ENCODE results near the gene CAVIN2. TPM values are rescaled to one million over a fixed set of nuclear protein-coding genes. Genes with fewer than 3 reads are reported as not detected.

The CAVIN2 gene
- total RNA-seq, 1 experiment from 2014 or later, result 0.28 TPM

DNA sequence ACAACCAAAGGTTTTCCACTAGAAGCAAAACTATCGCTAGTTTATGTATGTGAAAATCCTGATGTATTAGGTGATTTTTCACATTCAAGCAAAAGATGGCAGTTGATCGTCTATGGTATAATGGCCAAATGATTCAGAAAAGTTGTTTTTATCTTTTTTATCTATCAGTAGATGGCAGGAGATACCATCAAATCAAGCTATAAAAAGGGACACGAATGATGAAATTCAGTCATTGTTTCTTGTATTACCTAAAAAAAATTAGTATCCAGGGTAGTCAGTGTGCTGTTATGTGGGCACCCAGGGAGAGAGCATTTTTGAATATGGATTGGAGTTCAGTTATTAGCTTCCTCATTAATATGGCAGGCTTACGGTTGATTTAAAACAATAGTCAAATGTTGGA lies 22.9 kb upstream of the CAVIN2 start:
- Mint-ChIP-seq H3K4me3 (no peak overlapping the region), H3K9me3 (no peaks in the 10 kb centered on the region), H3K36me3 (no peaks in the 10 kb centered on the region), H3K27ac (no peak overlapping the region), H3K4me1 (peaks cover 31% of the 10 kb centered on the region), H3K27me3 (ENCODE audit: low read depth) (peaks cover 3% of the 10 kb centered on the region; the same call in 1 of the 2 replicates)
- ATAC-seq, result no peak
- TF ChIP-seq SOX15 (CRISPR knock-in tag; IDR thresholded peaks at IDR 0.05), result no peak
- TF ChIP-seq, protein P1, sequence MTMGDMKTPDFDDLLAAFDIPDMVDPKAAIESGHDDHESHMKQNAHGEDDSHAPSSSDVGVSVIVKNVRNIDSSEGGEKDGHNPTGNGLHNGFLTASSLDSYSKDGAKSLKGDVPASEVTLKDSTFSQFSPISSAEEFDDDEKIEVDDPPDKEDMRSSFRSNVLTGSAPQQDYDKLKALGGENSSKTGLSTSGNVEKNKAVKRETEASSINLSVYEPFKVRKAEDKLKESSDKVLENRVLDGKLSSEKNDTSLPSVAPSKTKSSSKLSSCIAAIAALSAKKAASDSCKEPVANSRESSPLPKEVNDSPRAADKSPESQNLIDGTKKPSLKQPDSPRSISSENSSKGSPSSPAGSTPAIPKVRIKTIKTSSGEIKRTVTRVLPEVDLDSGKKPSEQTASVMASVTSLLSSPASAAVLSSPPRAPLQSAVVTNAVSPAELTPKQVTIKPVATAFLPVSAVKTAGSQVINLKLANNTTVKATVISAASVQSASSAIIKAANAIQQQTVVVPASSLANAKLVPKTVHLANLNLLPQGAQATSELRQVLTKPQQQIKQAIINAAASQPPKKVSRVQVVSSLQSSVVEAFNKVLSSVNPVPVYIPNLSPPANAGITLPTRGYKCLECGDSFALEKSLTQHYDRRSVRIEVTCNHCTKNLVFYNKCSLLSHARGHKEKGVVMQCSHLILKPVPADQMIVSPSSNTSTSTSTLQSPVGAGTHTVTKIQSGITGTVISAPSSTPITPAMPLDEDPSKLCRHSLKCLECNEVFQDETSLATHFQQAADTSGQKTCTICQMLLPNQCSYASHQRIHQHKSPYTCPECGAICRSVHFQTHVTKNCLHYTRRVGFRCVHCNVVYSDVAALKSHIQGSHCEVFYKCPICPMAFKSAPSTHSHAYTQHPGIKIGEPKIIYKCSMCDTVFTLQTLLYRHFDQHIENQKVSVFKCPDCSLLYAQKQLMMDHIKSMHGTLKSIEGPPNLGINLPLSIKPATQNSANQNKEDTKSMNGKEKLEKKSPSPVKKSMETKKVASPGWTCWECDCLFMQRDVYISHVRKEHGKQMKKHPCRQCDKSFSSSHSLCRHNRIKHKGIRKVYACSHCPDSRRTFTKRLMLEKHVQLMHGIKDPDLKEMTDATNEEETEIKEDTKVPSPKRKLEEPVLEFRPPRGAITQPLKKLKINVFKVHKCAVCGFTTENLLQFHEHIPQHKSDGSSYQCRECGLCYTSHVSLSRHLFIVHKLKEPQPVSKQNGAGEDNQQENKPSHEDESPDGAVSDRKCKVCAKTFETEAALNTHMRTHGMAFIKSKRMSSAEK (CRISPR knock-in tag; IDR thresholded peaks at IDR 0.05; ENCODE audit: borderline replicate concordance), result no peak
- no peak for TF ChIP-seq MXD4 (CRISPR knock-in tag; IDR thresholded peaks at IDR 0.05; ENCODE audit: borderline replicate concordance)
- TF ChIP-seq, protein P2, sequence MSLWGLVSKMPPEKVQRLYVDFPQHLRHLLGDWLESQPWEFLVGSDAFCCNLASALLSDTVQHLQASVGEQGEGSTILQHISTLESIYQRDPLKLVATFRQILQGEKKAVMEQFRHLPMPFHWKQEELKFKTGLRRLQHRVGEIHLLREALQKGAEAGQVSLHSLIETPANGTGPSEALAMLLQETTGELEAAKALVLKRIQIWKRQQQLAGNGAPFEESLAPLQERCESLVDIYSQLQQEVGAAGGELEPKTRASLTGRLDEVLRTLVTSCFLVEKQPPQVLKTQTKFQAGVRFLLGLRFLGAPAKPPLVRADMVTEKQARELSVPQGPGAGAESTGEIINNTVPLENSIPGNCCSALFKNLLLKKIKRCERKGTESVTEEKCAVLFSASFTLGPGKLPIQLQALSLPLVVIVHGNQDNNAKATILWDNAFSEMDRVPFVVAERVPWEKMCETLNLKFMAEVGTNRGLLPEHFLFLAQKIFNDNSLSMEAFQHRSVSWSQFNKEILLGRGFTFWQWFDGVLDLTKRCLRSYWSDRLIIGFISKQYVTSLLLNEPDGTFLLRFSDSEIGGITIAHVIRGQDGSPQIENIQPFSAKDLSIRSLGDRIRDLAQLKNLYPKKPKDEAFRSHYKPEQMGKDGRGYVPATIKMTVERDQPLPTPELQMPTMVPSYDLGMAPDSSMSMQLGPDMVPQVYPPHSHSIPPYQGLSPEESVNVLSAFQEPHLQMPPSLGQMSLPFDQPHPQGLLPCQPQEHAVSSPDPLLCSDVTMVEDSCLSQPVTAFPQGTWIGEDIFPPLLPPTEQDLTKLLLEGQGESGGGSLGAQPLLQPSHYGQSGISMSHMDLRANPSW (CRISPR knock-in tag; conservative IDR thresholded peaks at IDR 0.05; ENCODE audit: low read depth), result no peak
- no peak for TF ChIP-seq IRF2 (CRISPR knock-in tag; IDR thresholded peaks at IDR 0.05; ENCODE audit: borderline replicate concordance, low read depth)
- TF ChIP-seq EMX1 (CRISPR knock-in tag; IDR thresholded peaks at IDR 0.05), result no peak
- TF ChIP-seq, protein P3, sequence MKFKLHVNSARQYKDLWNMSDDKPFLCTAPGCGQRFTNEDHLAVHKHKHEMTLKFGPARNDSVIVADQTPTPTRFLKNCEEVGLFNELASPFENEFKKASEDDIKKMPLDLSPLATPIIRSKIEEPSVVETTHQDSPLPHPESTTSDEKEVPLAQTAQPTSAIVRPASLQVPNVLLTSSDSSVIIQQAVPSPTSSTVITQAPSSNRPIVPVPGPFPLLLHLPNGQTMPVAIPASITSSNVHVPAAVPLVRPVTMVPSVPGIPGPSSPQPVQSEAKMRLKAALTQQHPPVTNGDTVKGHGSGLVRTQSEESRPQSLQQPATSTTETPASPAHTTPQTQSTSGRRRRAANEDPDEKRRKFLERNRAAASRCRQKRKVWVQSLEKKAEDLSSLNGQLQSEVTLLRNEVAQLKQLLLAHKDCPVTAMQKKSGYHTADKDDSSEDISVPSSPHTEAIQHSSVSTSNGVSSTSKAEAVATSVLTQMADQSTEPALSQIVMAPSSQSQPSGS (CRISPR knock-in tag; IDR thresholded peaks at IDR 0.05; ENCODE audit: borderline replicate concordance, low read depth), result no peak
- TF ChIP-seq, protein P4, sequence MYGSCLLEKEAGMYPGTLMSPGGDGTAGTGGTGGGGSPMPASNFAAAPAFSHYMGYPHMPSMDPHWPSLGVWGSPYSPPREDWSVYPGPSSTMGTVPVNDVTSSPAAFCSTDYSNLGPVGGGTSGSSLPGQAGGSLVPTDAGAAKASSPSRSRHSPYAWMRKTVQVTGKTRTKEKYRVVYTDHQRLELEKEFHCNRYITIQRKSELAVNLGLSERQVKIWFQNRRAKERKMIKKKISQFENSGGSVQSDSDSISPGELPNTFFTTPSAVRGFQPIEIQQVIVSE (CRISPR knock-in tag; IDR thresholded peaks at IDR 0.05; ENCODE audit: borderline replicate concordance), result no peak
- TF ChIP-seq, protein P5, sequence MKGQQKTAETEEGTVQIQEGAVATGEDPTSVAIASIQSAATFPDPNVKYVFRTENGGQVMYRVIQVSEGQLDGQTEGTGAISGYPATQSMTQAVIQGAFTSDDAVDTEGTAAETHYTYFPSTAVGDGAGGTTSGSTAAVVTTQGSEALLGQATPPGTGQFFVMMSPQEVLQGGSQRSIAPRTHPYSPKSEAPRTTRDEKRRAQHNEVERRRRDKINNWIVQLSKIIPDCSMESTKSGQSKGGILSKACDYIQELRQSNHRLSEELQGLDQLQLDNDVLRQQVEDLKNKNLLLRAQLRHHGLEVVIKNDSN (CRISPR knock-in tag; IDR thresholded peaks at IDR 0.05), result no peak
- TF ChIP-seq, protein P6, sequence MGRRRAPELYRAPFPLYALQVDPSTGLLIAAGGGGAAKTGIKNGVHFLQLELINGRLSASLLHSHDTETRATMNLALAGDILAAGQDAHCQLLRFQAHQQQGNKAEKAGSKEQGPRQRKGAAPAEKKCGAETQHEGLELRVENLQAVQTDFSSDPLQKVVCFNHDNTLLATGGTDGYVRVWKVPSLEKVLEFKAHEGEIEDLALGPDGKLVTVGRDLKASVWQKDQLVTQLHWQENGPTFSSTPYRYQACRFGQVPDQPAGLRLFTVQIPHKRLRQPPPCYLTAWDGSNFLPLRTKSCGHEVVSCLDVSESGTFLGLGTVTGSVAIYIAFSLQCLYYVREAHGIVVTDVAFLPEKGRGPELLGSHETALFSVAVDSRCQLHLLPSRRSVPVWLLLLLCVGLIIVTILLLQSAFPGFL (CRISPR knock-in tag; IDR thresholded peaks at IDR 0.05; ENCODE audit: borderline replicate concordance), result no peak
- TF ChIP-seq ZBTB21 (CRISPR knock-in tag; IDR thresholded peaks at IDR 0.05; ENCODE audit: borderline replicate concordance), result no peak
- no peak for TF ChIP-seq NFATC4 (CRISPR knock-in tag; IDR thresholded peaks at IDR 0.05)
- TF ChIP-seq ESRRA (CRISPR knock-in tag; IDR thresholded peaks at IDR 0.05; ENCODE audit: borderline replicate concordance), result no peak
- no peak for TF ChIP-seq SP1 (CRISPR knock-in tag; conservative IDR thresholded peaks at IDR 0.05)
- ChIA-PET CTCF (interaction anchor here (1.0 to 4.7 kb wide), 28 partner anchors 9 to 349 kb away, joined by 3 to 142 read pairs (median 5); partner anchors contain the start of genes CAVIN2 and TMEFF2), POLR2A (interaction anchor here (0.6 kb wide), 1 partner anchor 293 kb away, joined by 3 read pairs; no protein-coding TSS in a partner anchor)
- no peak for DNase-seq (ENCODE audit: low spot score)
